ENCODE results near the gene PRSS38. TPM values are rescaled to one million over a fixed set of nuclear protein-coding genes. Genes with fewer than 3 reads are reported as not detected.

Gene PRSS38
- total RNA-seq, 4 donors from 2014 or later, result not detected

- WGBS, 2 donors (ENCODE audit: low coverage in 1 of 2), result 44 to 50% methylated on average over 3 of the region's 3 CpGs
- Histone ChIP-seq H3K27me3 (peaks cover 18% of the 10 kb centered on the region), H3K4me3 (no peak overlapping the region), H3K4me1 (no peaks in the 10 kb centered on the region), H3K9me3 (peaks cover 0 to 11% (median 0%) of the 10 kb centered on the region in 3 donors), H3K27ac (no peak overlapping the region), H3K36me3 (no peaks in the 10 kb centered on the region)
- no peak for ATAC-seq
- no peak for TF ChIP-seq POLR2AphosphoS5 (IDR thresholded peaks at IDR 0.05)
- TF ChIP-seq POLR2A (IDR thresholded peaks at IDR 0.05), result no peak
- TF ChIP-seq EP300 (IDR thresholded peaks at IDR 0.05), result no peak
- no peak for TF ChIP-seq CTCF (IDR thresholded peaks at IDR 0.05)
These were observed 33.8 kb downstream of the PRSS38 start for GRCh38 chr1:227849251-227849650.

- Histone ChIP-seq H3K36me3 (no peaks in the 10 kb centered on the region), H3K4me3 (no peak overlapping the region), H3K27me3 (peaks cover 10% of the 10 kb centered on the region), H3K4me1 (no peaks in the 10 kb centered on the region), H3K27ac (no peak overlapping the region), H3K9me3 (no peaks in the 10 kb centered on the region)
- no peak for ATAC-seq
- no peak for TF ChIP-seq POLR2AphosphoS5 (IDR thresholded peaks at IDR 0.05)
- no peak for TF ChIP-seq CTCF (IDR thresholded peaks at IDR 0.05)
- no peak for TF ChIP-seq POLR2A (IDR thresholded peaks at IDR 0.05)
- no peak for TF ChIP-seq EP300 (IDR thresholded peaks at IDR 0.05)
These were observed 38.7 kb downstream of the PRSS38 start for GRCh38 chr1:227854189-227854588.

- H3K4me1 ChIP-seq, result no peaks in the 10 kb centered on the region
- no peak for ATAC-seq
- 69 to 80% methylated on average over 2 to 3 of the region's 4 CpGs for WGBS, 2 donors (ENCODE audit: low coverage in 1 of 2)
- H3K4me3 ChIP-seq, result no peak overlapping the region
- TF ChIP-seq POLR2A (IDR thresholded peaks at IDR 0.05), result no peak
- TF ChIP-seq EP300 (IDR thresholded peaks at IDR 0.05), result no peak
- TF ChIP-seq POLR2AphosphoS5 (IDR thresholded peaks at IDR 0.05), result no peak
- TF ChIP-seq CTCF (IDR thresholded peaks at IDR 0.05), result no peak
- H3K27ac ChIP-seq, result no peak overlapping the region
- H3K27me3 ChIP-seq, result peaks cover 10% of the 10 kb centered on the region
- no peaks in the 10 kb centered on the region for H3K36me3 ChIP-seq
- no peaks in the 10 kb centered on the region for H3K9me3 ChIP-seq
These were observed 40.2 kb downstream of the PRSS38 start for GRCh38 chr1:227855687-227856086.

- H3K27ac ChIP-seq, result no peak overlapping the region
- peaks cover 10% of the 10 kb centered on the region for H3K27me3 ChIP-seq
- no peaks in the 10 kb centered on the region for H3K9me3 ChIP-seq
- TF ChIP-seq POLR2AphosphoS5 (IDR thresholded peaks at IDR 0.05), result no peak
- WGBS, 2 donors (ENCODE audit: low coverage in 1 of 2), result 83 to 100% methylated on average over 2 to 7 of the region's 7 CpGs
- no peak overlapping the region for H3K4me3 ChIP-seq
- no peaks in the 10 kb centered on the region for H3K36me3 ChIP-seq
- no peak for ATAC-seq
- no peaks in the 10 kb centered on the region for H3K4me1 ChIP-seq
These were observed 40.8 kb downstream of the PRSS38 start for GRCh38 chr1:227856147-227856858.

GRCh38 chr1:227864882-227865281, 49.4 kb downstream of the PRSS38 start:
- Histone ChIP-seq H3K9me3 (peaks cover 0 to 18% (median 0%) of the 10 kb centered on the region in 3 donors), H3K27me3 (no peaks in the 10 kb centered on the region), H3K36me3 (no peaks in the 10 kb centered on the region), H3K4me3 (no peak overlapping the region), H3K4me1 (no peaks in the 10 kb centered on the region), H3K27ac (no peak overlapping the region)
- TF ChIP-seq CTCF (IDR thresholded peaks at IDR 0.05) (no peak), POLR2AphosphoS5 (IDR thresholded peaks at IDR 0.05) (no peak), POLR2A (IDR thresholded peaks at IDR 0.05) (no peak), EP300 (IDR thresholded peaks at IDR 0.05) (no peak)
- ATAC-seq, result no peak

Data from gastroesophageal sphincter (tissue), 4 donors.